ENCODE measurements around the gene C4A. TPM values are rescaled to one million over a fixed set of nuclear protein-coding genes. Genes with fewer than 3 reads are reported as not detected.
"Not testable (repeated sequence)": the region's sequence is repeated elsewhere in the genome, so short reads cannot be mapped to it uniquely, and the experiment has no call there.

Gene C4A
- total and polyA plus RNA-seq, 4 donors: 47.5 to 107 (median 62.1) TPM

GRCh38 chr6:32046450-32047083 lies 64.7 kb downstream of the C4A start:
- H3K9me3 ChIP-seq (ENCODE audit: control insufficient read depth, insufficient read depth, low read length): no peaks in the 10 kb centered on the region
- WGBS (ENCODE audit: insufficient coverage): 29% methylated on average over 12 of the region's 14 CpGs
- H3K27me3 ChIP-seq (ENCODE audit: control insufficient read depth, insufficient read depth, low read length): no peaks in the 10 kb centered on the region
- H3K4me3 ChIP-seq (ENCODE audit: low read depth, low read length): no peak overlapping the region
- DNase-seq (ENCODE audit: low read depth in 4 of 6, low spot score in 6 of 6): peak in 4 of 6 donors; percentile 38 to 84 (median 69)
- peaks cover 3% of the 10 kb centered on the region for H3K36me3 ChIP-seq (ENCODE audit: control insufficient read depth, insufficient read depth, low read length)
- H3K4me1 ChIP-seq (ENCODE audit: control insufficient read depth, insufficient read depth, low read length): peaks cover 30% of the 10 kb centered on the region
- H3K27ac ChIP-seq (ENCODE audit: low read depth, low read length): peak overlapping the region; percentile 29

DNA sequence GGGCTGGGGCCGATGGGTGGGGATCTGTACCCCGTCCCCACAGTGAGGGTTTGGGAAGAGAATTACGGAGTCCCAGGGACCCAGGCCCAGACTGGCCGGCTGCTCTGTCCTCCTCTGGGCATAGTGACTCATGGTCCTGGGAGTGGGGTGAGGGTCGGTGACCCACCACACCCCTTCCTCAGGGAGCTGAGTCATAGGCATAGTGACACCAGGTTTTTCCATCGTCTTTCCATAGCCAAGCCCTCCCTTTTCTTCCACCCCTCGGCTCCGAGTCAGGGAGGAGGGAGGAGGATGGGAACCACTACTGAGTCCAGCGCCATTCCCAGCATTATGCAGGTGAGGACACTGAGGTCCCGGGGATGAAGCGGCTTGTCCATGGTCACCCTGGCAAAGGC lies 65.2 kb downstream of the C4A start:
- Histone ChIP-seq H3K9me3 (ENCODE audit: control insufficient read depth, insufficient read depth, low read length) (no peaks in the 10 kb centered on the region), H3K27ac (ENCODE audit: low read depth, low read length) (peak overlapping the region; percentile 29), H3K4me1 (ENCODE audit: control insufficient read depth, insufficient read depth, low read length) (peaks cover 30% of the 10 kb centered on the region), H3K36me3 (ENCODE audit: control insufficient read depth, insufficient read depth, low read length) (peaks cover 3% of the 10 kb centered on the region), H3K4me3 (ENCODE audit: low read depth, low read length) (no peak overlapping the region), H3K27me3 (ENCODE audit: control insufficient read depth, insufficient read depth, low read length) (no peaks in the 10 kb centered on the region)
- 78% methylated on average over 5 of the region's 11 CpGs for WGBS (ENCODE audit: insufficient coverage)
- DNase-seq (ENCODE audit: low read depth in 4 of 6, low spot score in 6 of 6): peak in 1 of 6 donors; percentile 18

GRCh38 chr6:32047539-32047854 lies 65.6 kb downstream of the C4A start:
- Histone ChIP-seq H3K36me3 (ENCODE audit: control insufficient read depth, insufficient read depth, low read length) (peaks cover 3% of the 10 kb centered on the region), H3K27ac (ENCODE audit: low read depth, low read length) (peak overlapping the region; percentile 29)

DNA sequence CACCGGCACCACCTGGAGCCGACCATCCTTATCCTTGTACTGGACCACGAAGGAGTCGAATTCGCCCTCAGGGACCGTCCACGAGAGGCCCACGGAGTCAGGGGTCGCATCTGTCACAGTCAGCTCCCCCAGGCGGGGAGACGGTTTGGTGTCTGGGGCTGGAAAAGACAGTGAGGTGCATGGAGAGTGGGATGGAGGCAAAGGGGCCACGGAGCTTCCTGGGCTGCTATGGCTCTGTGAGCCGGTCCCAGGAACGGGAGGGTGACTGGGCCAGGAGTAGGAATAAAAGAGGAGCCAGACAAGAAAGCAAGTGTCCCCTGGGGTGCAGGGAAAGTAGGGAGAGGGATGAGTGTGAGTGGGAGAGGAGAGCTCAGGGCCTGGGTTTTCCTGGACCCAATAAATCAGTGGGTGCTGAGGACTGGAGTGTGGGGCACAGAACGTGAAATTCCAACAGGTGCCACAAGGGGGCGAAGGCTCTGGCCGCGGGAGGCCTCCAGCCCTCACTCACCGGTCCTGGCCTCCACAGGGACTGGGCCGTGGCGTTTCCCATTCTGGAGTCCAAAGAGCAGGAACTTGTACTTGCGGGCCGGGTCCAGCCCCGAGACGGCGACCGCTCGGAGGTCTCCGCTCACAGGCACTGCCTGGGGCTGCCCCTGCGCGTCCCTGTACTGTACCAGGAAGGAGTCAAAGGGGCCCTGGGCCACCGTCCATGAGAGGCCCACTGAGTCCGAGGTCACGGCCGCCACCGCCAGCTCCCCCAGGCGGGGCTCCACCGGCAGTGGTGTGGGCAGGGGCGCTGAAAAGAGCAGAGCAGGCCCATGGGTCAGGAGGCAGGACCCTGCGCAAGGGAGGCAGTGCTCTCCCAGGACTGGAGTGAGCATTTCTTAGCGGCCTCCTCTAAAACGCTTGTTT lies 66.3 kb downstream of the C4A start:
- Histone ChIP-seq H3K27me3 (ENCODE audit: control insufficient read depth, insufficient read depth, low read length) (no peaks in the 10 kb centered on the region), H3K4me1 (ENCODE audit: control insufficient read depth, insufficient read depth, low read length) (peaks cover 30% of the 10 kb centered on the region), H3K9me3 (ENCODE audit: control insufficient read depth, insufficient read depth, low read length) (no peaks in the 10 kb centered on the region), H3K4me3 (ENCODE audit: low read depth, low read length) (no peak overlapping the region), H3K36me3 (ENCODE audit: control insufficient read depth, insufficient read depth, low read length) (peaks cover 3% of the 10 kb centered on the region), H3K27ac (ENCODE audit: low read depth, low read length) (peak overlapping the region; percentile 29)
- peak in 2 of 6 donors; percentile 54 to 65 for DNase-seq (ENCODE audit: low read depth in 4 of 6, low spot score in 6 of 6)
- 57% methylated on average over 42 of the region's 42 CpGs for WGBS (ENCODE audit: insufficient coverage)

More at GRCh38 chr6:32047539-32047854, 65.6 kb downstream of the C4A start:
- H3K9me3 ChIP-seq (ENCODE audit: control insufficient read depth, insufficient read depth, low read length): no peaks in the 10 kb centered on the region
- DNase-seq (ENCODE audit: low read depth in 4 of 6, low spot score in 6 of 6): no peak
- no peaks in the 10 kb centered on the region for H3K27me3 ChIP-seq (ENCODE audit: control insufficient read depth, insufficient read depth, low read length)
- H3K4me3 ChIP-seq (ENCODE audit: low read depth, low read length): no peak overlapping the region
- 84% methylated on average over 6 of the region's 6 CpGs for WGBS (ENCODE audit: insufficient coverage)
- peaks cover 30% of the 10 kb centered on the region for H3K4me1 ChIP-seq (ENCODE audit: control insufficient read depth, insufficient read depth, low read length)

GRCh38 chr6:32049149-32049548 lies 67.3 kb downstream of the C4A start:
- H3K36me3 ChIP-seq (ENCODE audit: control insufficient read depth, insufficient read depth, low read length); H3K9me3 ChIP-seq (ENCODE audit: control insufficient read depth, insufficient read depth, low read length); H3K4me3 ChIP-seq (ENCODE audit: low read depth, low read length); DNase-seq (ENCODE audit: low read depth in 4 of 6, low spot score in 6 of 6); H3K27me3 ChIP-seq (ENCODE audit: control insufficient read depth, insufficient read depth, low read length); H3K27ac ChIP-seq (ENCODE audit: low read depth, low read length): not testable (repeated sequence)
- H3K4me1 ChIP-seq (ENCODE audit: control insufficient read depth, insufficient read depth, low read length): peaks cover 30% of the 10 kb centered on the region
- 93% methylated on average over 9 of the region's 21 CpGs for WGBS (ENCODE audit: insufficient coverage)

- peaks cover 30% of the 10 kb centered on the region for H3K4me1 ChIP-seq (ENCODE audit: control insufficient read depth, insufficient read depth, low read length)
- H3K4me3 ChIP-seq (ENCODE audit: low read depth, low read length); H3K27me3 ChIP-seq (ENCODE audit: control insufficient read depth, insufficient read depth, low read length); H3K9me3 ChIP-seq (ENCODE audit: control insufficient read depth, insufficient read depth, low read length); H3K36me3 ChIP-seq (ENCODE audit: control insufficient read depth, insufficient read depth, low read length); DNase-seq (ENCODE audit: low read depth in 4 of 6, low spot score in 6 of 6); H3K27ac ChIP-seq (ENCODE audit: low read depth, low read length): not testable (repeated sequence)
- WGBS (ENCODE audit: insufficient coverage): 100% methylated on average over 2 of the region's 11 CpGs
Observed at GRCh38 chr6:32049736-32050135, 67.9 kb downstream of the C4A start.

- WGBS (ENCODE audit: insufficient coverage): 59% methylated on average over 5 of the region's 5 CpGs
- H3K4me1 ChIP-seq (ENCODE audit: control insufficient read depth, insufficient read depth, low read length): peaks cover 30% of the 10 kb centered on the region
- no peak for DNase-seq (ENCODE audit: low read depth in 4 of 6, low spot score in 6 of 6)
- no peak overlapping the region for H3K4me3 ChIP-seq (ENCODE audit: low read depth, low read length)
- H3K9me3 ChIP-seq (ENCODE audit: control insufficient read depth, insufficient read depth, low read length): no peaks in the 10 kb centered on the region
- peaks cover 3% of the 10 kb centered on the region for H3K36me3 ChIP-seq (ENCODE audit: control insufficient read depth, insufficient read depth, low read length)
- H3K27ac ChIP-seq (ENCODE audit: low read depth, low read length): no peak overlapping the region
- H3K27me3 ChIP-seq (ENCODE audit: control insufficient read depth, insufficient read depth, low read length): no peaks in the 10 kb centered on the region
Observed at GRCh38 chr6:32050562-32050961, 68.7 kb downstream of the C4A start.

Small RNAs within 50 kb of the gene (small RNA-seq; reads per million reads assigned to genes)
- not detected for gene AL645922.1 (ENCODE audit: low replicate concordance)

Other genes starting within 250 kb of the C4A start
Only the 30 nearest of the 32 such genes appear.
- 1 to 10 TPM; 3.4 to 9.5 TPM for gene SAPCD1, start 219.4 kb upstream of the C4A start, total RNA-seq
- gene SAPCD1, start 219.4 kb upstream of the C4A start, polyA plus RNA-seq (ENCODE audit: insufficient read length in 2 of 2): 10 to 100 TPM; 10.5 to 11.1 TPM
- gene VWA7, start 204.7 kb upstream of the C4A start, total RNA-seq: 1 to 10 TPM; 1.8 to 2.9 TPM
- 1 to 10 TPM; 4.0 to 4.3 TPM for gene VWA7, start 204.7 kb upstream of the C4A start, polyA plus RNA-seq (ENCODE audit: insufficient read length in 2 of 2)
- 10 to 100 TPM; 25.3 to 35.5 TPM for gene VARS1, start 186.3 kb upstream of the C4A start, total RNA-seq
- 10 to 100 TPM; 66.1 to 70.6 TPM for gene VARS1, start 186.3 kb upstream of the C4A start, polyA plus RNA-seq (ENCODE audit: insufficient read length in 2 of 2)
- gene LSM2, start 175.1 kb upstream of the C4A start, total RNA-seq: 10 to 100 TPM; 18.0 to 45.7 TPM
- 10 to 100 TPM; 54.4 to 63.3 TPM for gene LSM2, start 175.1 kb upstream of the C4A start, polyA plus RNA-seq (ENCODE audit: insufficient read length in 2 of 2)
- 1 to 10 TPM; 3.3 to 4.8 TPM for gene HSPA1L, start 166.8 kb upstream of the C4A start, total RNA-seq
- 1 to 10 TPM; 5.1 to 6.1 TPM for gene HSPA1L, start 166.8 kb upstream of the C4A start, polyA plus RNA-seq (ENCODE audit: insufficient read length in 2 of 2)
- gene HSPA1A, start 166.5 kb upstream of the C4A start, total RNA-seq: 100 to 1,000 TPM; 221 to 541 TPM
- gene HSPA1A, start 166.5 kb upstream of the C4A start, polyA plus RNA-seq (ENCODE audit: insufficient read length in 2 of 2): 100 to 1,000 TPM; 117 to 175 TPM
- 100 to 1,000 TPM; 285 to 696 TPM for gene HSPA1B, start 154.3 kb upstream of the C4A start, total RNA-seq
- 100 to 1,000 TPM; 113 to 166 TPM for gene HSPA1B, start 154.3 kb upstream of the C4A start, polyA plus RNA-seq (ENCODE audit: insufficient read length in 2 of 2)
- 10 to 100 TPM; 21.9 to 47.5 TPM for gene NEU1, start 119.2 kb upstream of the C4A start, total RNA-seq
- 10 to 100 TPM; 23.6 to 25.5 TPM for gene NEU1, start 119.2 kb upstream of the C4A start, polyA plus RNA-seq (ENCODE audit: insufficient read length in 2 of 2)
- gene SLC44A4, start 103.1 kb upstream of the C4A start, total RNA-seq: under 1 TPM; 0.20 to 0.55 TPM
- 1 to 10 TPM in 1 of 2 donors, under 1 TPM in 1; 1.00 to 1.1 TPM for gene SLC44A4, start 103.1 kb upstream of the C4A start, polyA plus RNA-seq (ENCODE audit: insufficient read length in 2 of 2)
- 10 to 100 TPM; 44.7 to 64.8 TPM for gene EHMT2, start 84.4 kb upstream of the C4A start, total RNA-seq
- 100 to 1,000 TPM; 112 to 125 TPM for gene EHMT2, start 84.4 kb upstream of the C4A start, polyA plus RNA-seq (ENCODE audit: insufficient read length in 2 of 2)
- 1 to 10 TPM; 7.8 to 8.6 TPM for gene ZBTB12, start 80.0 kb upstream of the C4A start, total RNA-seq
- 10 to 100 TPM; 36.6 to 37.9 TPM for gene ZBTB12, start 80.0 kb upstream of the C4A start, polyA plus RNA-seq (ENCODE audit: insufficient read length in 2 of 2)
- gene C2, start 54.3 kb upstream of the C4A start, total RNA-seq: 10 to 100 TPM in 1 of 2 donors, 1 to 10 TPM in 1; 8.4 to 23.1 TPM
- gene C2, start 54.3 kb upstream of the C4A start, polyA plus RNA-seq (ENCODE audit: insufficient read length in 2 of 2): 10 to 100 TPM; 10.8 to 14.7 TPM
- gene CFB, start 36.0 kb upstream of the C4A start, total RNA-seq: 10 to 100 TPM; 11.6 to 21.8 TPM
- 1 to 10 TPM; 1.6 to 7.7 TPM for gene CFB, start 36.0 kb upstream of the C4A start, polyA plus RNA-seq (ENCODE audit: insufficient read length in 2 of 2)
- 10 to 100 TPM; 37.8 to 75.5 TPM for gene NELFE, start 23.1 kb upstream of the C4A start, total RNA-seq
- 10 to 100 TPM; 73.3 to 78.3 TPM for gene NELFE, start 23.1 kb upstream of the C4A start, polyA plus RNA-seq (ENCODE audit: insufficient read length in 2 of 2)
- 10 to 100 TPM; 24.0 to 37.9 TPM for gene SKIC2, start 22.9 kb upstream of the C4A start, total RNA-seq
- 10 to 100 TPM; 49.2 to 60.5 TPM for gene SKIC2, start 22.9 kb upstream of the C4A start, polyA plus RNA-seq (ENCODE audit: insufficient read length in 2 of 2)
- 10 to 100 TPM in 1 of 2 donors, 1 to 10 TPM in 1; 7.9 to 19.5 TPM for gene DXO, start 9.9 kb upstream of the C4A start, total RNA-seq
- 10 to 100 TPM; 26.4 to 32.7 TPM for gene DXO, start 9.9 kb upstream of the C4A start, polyA plus RNA-seq (ENCODE audit: insufficient read length in 2 of 2)
- 100 to 1,000 TPM in 1 of 2 donors, 10 to 100 TPM in 1; 67.4 to 113 TPM for gene C4B, start 32.7 kb downstream of the C4A start, total RNA-seq
- 10 to 100 TPM; 52.1 to 72.7 TPM for gene C4B, start 32.7 kb downstream of the C4A start, polyA plus RNA-seq (ENCODE audit: insufficient read length in 2 of 2)
- gene CYP21A2, start 56.4 kb downstream of the C4A start, total RNA-seq: under 1 TPM; 0.30 to 0.61 TPM
- gene CYP21A2, start 56.4 kb downstream of the C4A start, polyA plus RNA-seq (ENCODE audit: insufficient read length in 2 of 2): 1 to 10 TPM; 2.7 to 4.9 TPM
- gene TNXB, start 127.3 kb downstream of the C4A start, total RNA-seq: 10 to 100 TPM; 53.9 to 78.4 TPM
- 10 to 100 TPM; 26.1 to 46.2 TPM for gene TNXB, start 127.3 kb downstream of the C4A start, polyA plus RNA-seq (ENCODE audit: insufficient read length in 2 of 2)
- 10 to 100 TPM; 20.4 to 29.0 TPM for gene ATF6B, start 146.2 kb downstream of the C4A start, total RNA-seq
- 10 to 100 TPM; 84.1 to 99.9 TPM for gene ATF6B, start 146.2 kb downstream of the C4A start, polyA plus RNA-seq (ENCODE audit: insufficient read length in 2 of 2)
- 1 to 10 TPM; 3.4 to 5.8 TPM for gene FKBPL, start 148.2 kb downstream of the C4A start, total RNA-seq
- 1 to 10 TPM; 6.0 to 6.2 TPM for gene FKBPL, start 148.2 kb downstream of the C4A start, polyA plus RNA-seq (ENCODE audit: insufficient read length in 2 of 2)
- gene PRRT1, start 169.9 kb downstream of the C4A start, total RNA-seq: under 1 TPM; 0.83 to 0.89 TPM
- 10 to 100 TPM; 15.5 to 17.7 TPM for gene PRRT1, start 169.9 kb downstream of the C4A start, polyA plus RNA-seq (ENCODE audit: insufficient read length in 2 of 2)
- 10 to 100 TPM; 20.7 to 75.1 TPM for gene PPT2, start 172.1 kb downstream of the C4A start, total RNA-seq
- 10 to 100 TPM; 33.1 to 47.2 TPM for gene PPT2, start 172.1 kb downstream of the C4A start, polyA plus RNA-seq (ENCODE audit: insufficient read length in 2 of 2)
- 100 to 1,000 TPM in 1 of 2 donors, 10 to 100 TPM in 1; 28.4 to 124 TPM for gene EGFL8, start 182.5 kb downstream of the C4A start, total RNA-seq
- 10 to 100 TPM; 39.1 to 75.6 TPM for gene EGFL8, start 182.5 kb downstream of the C4A start, polyA plus RNA-seq (ENCODE audit: insufficient read length in 2 of 2)
- 10 to 100 TPM; 24.0 to 81.8 TPM for gene AGPAT1, start 194.0 kb downstream of the C4A start, total RNA-seq
- 100 to 1,000 TPM; 151 to 158 TPM for gene AGPAT1, start 194.0 kb downstream of the C4A start, polyA plus RNA-seq (ENCODE audit: insufficient read length in 2 of 2)
- 10 to 100 TPM; 56.6 to 70.6 TPM for gene RNF5, start 196.3 kb downstream of the C4A start, total RNA-seq
- gene RNF5, start 196.3 kb downstream of the C4A start, polyA plus RNA-seq (ENCODE audit: insufficient read length in 2 of 2): 10 to 100 TPM; 95.7 to 98.7 TPM
- gene AGER, start 202.2 kb downstream of the C4A start, total RNA-seq: 1 to 10 TPM in 1 of 2 donors, under 1 TPM in 1; 0.79 to 6.3 TPM
- 10 to 100 TPM; 15.2 to 22.1 TPM for gene AGER, start 202.2 kb downstream of the C4A start, polyA plus RNA-seq (ENCODE audit: insufficient read length in 2 of 2)
- 10 to 100 TPM; 32.6 to 39.2 TPM for gene PBX2, start 208.1 kb downstream of the C4A start, total RNA-seq
- 10 to 100 TPM; 79.4 to 94.3 TPM for gene PBX2, start 208.1 kb downstream of the C4A start, polyA plus RNA-seq (ENCODE audit: insufficient read length in 2 of 2)
- gene GPSM3, start 210.6 kb downstream of the C4A start, total RNA-seq: 1 to 10 TPM; 4.6 to 9.3 TPM
- gene GPSM3, start 210.6 kb downstream of the C4A start, polyA plus RNA-seq (ENCODE audit: insufficient read length in 2 of 2): 1 to 10 TPM; 9.6 to 9.9 TPM
- gene NOTCH4, start 242.0 kb downstream of the C4A start, total RNA-seq: 10 to 100 TPM in 1 of 2 donors, 1 to 10 TPM in 1; 8.5 to 12.8 TPM
- gene NOTCH4, start 242.0 kb downstream of the C4A start, polyA plus RNA-seq (ENCODE audit: insufficient read length in 2 of 2): 10 to 100 TPM; 23.3 to 31.2 TPM

Data from spinal cord (tissue), 10 donors.